GM11168 (cell line): ENCODE measurements around the gene UHMK1.
"Not testable (repeated sequence)": the region's sequence is repeated elsewhere in the genome, so short reads cannot be mapped to it uniquely, and the experiment has no call there.

ENCODE experiments used
- in situ Hi-C: fragments of 300-500 bp; cut with MboI; formaldehyde crosslinking; loops from one replicate; pipeline ENCODE4 v1.12.0; 2022; ENCODE audit warnings: low sequenced_read_pairs; ENCODE audit not compliant: unreplicated experiment

UHMK1 gene, protein sequence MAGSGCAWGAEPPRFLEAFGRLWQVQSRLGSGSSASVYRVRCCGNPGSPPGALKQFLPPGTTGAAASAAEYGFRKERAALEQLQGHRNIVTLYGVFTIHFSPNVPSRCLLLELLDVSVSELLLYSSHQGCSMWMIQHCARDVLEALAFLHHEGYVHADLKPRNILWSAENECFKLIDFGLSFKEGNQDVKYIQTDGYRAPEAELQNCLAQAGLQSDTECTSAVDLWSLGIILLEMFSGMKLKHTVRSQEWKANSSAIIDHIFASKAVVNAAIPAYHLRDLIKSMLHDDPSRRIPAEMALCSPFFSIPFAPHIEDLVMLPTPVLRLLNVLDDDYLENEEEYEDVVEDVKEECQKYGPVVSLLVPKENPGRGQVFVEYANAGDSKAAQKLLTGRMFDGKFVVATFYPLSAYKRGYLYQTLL

DNA sequence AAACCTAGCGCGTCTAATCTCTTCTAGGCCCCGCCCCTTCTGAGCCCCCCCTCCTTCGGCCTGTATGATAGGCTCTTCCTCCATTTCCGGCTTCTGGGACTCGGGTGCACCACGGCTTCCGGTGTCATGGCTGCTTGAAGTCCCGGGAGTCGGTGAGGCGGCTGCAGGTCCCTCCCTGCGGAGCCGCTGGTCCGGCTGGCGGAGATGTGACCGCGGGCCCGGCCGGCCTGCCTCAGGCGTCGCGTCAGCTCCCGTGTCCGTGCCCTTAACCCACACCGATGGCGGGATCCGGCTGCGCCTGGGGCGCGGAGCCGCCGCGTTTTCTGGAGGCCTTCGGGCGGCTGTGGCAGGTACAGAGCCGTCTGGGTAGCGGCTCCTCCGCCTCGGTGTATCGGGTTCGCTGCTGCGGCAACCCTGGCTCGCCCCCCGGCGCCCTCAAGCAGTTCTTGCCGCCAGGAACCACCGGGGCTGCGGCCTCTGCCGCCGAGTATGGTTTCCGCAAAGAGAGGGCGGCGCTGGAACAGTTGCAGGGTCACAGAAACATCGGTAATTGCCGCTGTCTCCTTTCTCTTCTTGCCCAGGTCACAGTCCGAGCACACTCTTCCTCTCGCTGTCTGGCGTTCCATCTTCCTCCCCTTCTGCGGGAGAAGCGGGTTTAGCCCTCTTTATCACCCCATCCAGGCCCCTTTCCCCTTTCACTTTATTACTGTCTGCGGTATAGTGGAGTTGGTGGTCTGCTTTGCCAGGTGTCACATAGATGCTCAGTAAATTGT is at the start of gene UHMK1:
Gene UHMK1, plus strand, starts transcription at position 96 of the 773 bp plus-strand sequence. Its CDS starts 183 bp downstream, at position 279.
- in situ Hi-C loops: no loop called here

DNA sequence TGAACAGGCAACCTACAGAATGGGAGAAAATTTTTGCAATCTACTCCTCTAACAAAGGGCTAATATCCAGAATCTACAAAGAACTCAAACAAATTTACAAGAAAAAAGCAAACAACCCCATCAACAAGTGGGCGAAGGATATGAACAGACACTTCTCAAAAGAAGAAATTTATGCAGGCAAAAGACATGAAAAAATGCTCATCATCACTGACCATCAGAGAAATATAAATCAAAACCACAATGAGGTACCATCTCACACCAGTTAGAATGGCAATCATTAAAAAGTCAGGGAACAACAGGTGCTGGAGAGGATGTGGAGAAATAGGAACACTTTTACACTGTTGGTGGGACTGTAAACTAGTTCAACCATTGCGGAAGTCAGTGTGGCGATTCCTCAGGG is 43.3 kb upstream of the UHMK1 start:
- in situ Hi-C loops: not testable (repeated sequence)

DNA sequence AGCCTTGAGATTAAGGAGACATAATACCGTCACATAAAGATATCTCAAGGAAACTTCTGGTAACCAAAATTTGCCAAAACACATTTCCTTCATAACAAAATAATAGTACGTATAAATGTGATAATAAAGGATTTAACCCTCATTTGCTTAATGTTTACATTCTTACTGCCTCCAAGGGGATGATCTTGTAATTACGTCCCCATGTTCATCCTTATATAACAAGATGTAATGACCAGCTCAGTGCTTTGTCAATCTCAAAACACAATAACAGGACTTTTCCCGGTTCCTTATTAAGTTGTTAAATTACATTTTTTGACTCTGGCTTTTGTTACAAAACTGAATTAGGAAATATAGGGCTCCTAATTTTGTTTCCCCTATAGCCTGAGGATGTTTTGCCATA is 41.3 kb upstream of the UHMK1 start:
- in situ Hi-C loops: no loop called here

DNA sequence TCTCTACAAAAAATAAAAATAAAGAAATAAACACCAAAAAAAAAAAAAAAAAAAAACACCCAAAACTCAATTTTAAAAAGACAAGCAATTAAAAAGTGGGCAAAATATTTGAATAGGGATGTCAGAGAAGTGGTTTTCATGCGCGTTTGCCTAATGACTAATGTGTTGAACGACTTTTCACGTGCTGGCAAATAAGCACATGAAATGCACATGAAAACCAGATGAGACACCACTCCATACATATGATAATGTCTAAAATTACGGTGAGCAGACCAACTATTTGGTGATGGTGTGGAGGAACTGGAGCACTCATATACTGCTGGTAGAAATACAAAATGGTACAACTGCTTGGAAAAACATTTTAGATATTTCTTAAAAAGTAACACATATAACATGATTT is 39.4 kb upstream of the UHMK1 start:
- in situ Hi-C loops: no loop called here

DNA sequence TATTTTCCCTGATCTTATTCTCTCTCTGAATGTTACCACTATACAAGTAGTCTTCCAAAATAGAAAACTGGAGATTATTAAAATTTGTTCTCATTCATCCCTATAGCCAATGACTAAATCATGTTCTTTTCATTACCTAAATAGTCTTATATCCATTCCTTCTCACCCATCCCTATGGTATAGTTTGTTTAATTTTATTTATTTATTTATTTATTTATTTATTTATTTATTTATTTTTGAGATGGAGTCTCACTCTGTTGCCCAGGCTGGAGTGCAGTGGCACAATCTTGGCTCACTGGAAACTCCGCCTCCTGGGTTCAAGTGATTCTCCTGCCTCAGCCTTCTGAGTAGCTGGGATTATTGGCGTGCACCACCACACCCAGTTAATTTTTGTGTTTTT is 35.2 kb upstream of the UHMK1 start:
- in situ Hi-C loops: not testable (repeated sequence)

DNA sequence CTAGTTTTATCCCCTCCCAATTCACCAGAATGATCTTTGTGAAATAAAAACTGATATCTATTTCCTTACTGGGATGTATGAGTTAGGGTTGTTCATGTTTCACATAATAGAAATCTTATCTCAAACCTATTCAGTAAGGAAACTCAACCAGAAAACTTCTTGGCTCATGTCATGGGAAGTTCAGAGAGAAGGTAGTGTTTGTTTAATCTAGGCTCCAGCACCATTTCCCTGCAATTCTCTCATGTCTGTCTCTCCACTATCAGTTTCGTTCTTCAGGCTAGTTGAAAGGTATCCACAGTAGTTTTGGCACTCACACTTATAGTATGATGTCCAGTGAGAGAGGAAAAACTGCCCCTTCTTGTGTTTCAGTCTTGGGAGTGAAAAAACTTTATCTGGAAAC is 34.6 kb upstream of the UHMK1 start:
- in situ Hi-C loops: no loop called here

DNA sequence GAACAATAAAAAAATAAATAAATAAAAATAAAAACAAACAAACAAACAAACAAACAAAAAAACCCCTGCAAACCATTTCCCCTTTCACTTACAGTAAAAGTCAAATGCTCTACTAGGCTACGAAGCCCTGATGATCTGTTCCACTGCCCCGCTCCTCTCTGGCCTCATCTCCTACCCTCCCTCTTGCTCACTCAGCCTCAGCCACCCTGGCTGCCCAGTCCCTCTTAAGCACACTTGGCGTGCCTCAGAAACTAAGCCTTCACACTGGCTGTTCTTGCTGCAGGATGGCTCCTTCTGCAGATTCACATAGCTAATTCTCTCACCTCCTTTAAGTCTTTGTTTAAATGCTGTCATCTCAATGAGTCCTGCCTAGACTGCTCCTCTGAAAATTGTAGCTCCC is 30.8 kb upstream of the UHMK1 start:
- in situ Hi-C loops: no loop called here

DNA sequence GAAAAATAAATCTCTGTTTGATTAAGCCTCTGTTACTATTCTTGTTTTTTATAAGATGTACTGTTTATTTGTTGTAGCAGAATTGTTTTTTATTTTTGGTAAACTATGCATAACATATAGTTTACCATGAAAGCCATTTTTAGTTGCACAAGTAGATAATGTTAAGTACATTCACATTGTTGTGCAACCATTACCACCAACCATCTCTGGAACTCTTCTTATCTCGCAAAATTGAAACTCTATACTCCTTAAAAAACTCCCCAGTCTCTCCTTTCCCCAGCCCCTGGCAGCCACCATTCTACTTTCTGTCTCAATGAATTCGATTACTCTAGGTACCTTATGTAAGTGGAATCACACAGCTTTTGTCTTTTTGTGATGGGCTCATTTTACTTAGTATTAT is 27.4 kb upstream of the UHMK1 start:
- in situ Hi-C loops: no loop called here

DNA sequence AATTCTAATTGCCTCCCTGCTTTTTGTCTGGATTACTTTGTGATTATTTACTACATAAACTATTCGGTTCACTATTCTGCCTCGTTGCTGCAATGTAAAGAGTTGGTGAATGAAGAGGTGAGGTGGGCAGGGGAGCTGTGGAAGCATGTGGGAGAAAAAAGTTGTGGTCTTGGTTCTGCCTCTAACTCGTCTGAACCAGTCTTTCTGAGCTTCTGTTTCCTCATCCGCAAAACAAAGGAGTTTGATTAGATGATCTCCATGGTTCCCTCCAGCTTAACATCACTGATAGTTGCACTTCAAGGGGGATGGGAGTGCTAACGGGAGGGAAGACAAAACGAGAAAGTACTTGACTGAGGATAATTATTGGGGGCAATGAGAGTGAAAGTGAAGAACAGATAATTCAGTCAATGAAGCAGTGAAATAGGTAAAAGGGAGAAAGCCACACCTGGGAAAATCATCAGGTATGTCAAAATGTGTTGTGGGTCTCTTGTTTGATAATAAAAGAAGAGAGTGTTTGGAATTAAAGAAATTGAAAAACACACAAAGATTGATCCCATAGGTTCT is 26.2 kb upstream of the UHMK1 start:
- in situ Hi-C loops: no loop called here

DNA sequence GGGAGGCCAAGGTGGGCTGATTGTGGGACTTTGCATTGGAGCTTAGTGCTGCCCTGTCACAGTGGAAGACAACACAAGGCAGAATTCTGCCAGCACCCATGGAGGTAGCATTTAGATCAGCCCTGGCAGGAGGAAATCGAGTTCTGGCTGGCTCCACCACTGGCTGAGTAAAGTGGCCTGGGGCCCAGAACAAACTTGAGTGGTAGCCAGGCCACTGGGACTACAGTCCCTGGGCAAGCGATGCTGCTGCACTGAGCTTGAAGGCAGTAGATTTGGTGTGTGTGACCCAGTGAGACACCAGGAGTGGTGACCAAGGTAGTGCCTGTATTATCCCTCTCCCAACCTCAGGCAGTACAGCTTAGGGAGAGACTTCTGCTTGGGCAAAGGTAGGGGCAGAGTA is 22.5 kb upstream of the UHMK1 start:
- in situ Hi-C loops: no loop called here

DNA sequence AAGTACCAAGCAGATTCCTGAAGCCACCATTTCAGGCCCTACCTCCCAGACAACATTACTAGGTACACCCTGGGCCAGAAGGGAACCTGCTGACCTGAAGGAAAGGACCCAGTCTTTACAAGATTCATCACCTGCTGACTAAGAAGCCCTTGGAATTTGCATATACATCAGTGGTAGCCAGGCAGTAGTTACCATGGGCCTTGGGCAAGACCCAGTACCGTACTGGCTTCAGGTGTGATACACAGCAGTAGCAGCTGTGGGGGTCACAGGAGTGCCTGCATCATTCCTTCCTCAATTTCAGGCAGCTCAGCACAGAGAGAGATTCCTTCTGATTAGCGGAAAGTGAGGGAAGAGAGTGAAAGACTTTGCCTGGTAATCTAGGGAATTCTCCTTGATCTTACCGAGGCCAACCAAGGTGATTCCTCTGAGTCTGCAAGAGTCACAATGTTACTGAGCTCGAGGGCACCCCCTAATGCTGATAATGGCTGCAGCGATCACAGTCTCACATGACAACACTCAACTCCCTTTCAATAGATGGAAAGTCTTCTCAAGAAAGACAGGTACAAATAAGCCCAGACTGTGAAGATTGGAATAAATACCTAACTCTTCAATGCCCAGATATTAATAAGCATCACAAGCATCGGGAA is 22.0 kb upstream of the UHMK1 start:
- in situ Hi-C loops: no loop called here

DNA sequence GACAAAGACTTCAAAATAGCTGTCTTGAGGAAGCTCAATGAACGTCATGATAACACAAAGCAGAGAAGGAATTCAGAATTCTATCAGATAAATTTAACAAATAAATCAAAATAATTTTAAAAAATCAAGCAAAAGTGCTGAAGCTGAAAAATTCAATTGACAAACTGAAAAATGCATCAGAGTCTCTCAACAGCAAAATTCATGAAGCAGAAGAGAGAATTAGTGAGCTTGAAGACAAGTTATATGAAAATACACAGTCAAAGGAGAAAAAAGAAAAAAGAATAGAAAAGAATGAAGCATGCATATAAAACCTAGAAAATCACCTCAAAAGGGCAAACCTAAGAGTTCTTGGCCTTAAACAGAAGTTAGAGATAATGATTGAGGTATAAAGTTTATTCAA is 21.0 kb upstream of the UHMK1 start:
- in situ Hi-C loops: no loop called here

DNA sequence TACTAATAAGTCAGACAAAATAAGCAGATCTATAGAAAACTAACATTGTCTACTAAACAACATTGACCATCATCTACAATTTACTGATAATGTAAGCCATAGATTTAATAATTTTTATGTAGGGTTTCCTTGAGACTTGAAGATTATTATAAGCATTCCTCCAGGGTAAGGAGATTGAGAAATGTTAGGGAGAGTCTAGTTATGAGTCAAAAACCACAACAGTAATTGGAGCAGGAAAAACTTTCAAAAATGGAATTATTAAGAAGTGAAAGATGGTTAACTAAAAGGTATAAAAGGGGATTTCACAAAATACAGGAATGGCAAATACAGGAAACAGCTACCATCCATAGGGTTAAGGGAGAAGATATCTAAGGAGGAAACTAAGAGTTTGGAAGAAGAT is 12.4 kb upstream of the UHMK1 start:
- in situ Hi-C loops: no loop called here

DNA sequence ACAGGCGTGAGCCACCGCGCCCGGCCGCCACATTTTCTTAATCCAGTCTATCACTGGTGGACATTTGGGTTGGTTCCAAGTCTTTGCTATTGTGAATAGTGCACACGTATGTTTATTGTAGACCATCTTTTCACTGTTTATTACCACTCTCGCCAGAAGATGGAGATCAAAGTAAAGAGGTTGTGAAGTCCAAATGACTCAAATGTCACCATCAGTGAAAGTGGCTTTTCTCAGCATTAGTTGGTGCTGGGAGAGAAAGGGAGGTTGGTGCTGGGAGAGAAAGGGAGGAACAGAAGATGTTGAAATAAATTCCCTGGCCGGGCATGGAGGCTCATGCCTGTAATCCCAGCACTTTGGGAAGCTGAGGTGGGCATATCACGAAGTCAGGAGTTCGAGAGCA is 10.4 kb upstream of the UHMK1 start:
- in situ Hi-C loops: no loop called here

DNA sequence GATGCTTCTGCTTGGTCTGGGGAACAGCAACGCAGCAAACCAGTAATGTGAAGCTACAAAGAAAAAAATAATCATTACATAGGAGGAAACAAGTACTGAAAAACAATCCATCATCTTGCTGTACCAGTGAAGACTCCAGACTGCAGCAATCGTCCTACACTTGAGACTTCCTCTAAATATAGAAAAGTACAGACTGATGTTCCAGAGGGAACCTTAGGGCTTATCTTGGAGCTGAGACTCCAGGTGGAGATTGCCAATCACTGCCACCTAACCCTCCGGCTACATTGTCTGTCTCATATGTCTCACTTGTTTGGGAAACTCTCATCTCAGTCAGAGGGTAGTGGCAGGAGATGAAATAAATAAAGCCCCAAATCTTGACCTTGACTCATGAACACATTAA is 9.4 kb upstream of the UHMK1 start:
- in situ Hi-C loops: no loop called here

DNA sequence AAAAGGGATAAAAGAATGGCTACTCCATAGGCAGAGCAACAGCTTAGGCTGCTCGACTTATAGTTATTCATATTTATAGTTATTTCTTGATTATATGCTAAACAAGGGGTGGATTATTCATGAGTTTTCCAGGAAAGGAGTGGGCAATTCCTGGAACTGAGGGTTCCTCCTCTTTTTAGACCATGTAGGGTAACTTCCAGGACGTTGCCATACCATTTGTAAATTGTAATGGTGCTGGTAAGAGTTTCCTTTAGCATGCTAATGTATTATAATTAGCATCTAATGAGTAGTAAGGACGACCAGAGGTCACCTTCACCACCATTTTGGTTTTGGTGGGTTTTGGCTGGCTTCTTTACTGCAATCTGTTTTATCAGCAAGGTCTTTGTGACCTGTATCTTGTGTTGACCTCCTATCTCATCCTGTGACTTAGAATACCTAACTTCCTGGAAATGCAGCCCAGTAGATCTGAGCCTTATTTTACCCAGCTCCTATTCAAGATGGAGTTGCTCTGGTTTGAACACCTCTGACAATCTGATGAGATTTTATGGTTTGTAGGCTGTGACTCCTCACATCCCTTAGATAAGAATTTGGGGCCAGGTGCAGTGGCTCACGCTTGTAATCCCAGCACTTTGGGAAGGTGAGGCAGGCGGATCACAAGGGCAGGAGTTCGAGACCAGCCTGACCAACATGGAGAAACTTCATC is 1.9 kb upstream of the UHMK1 start:
- in situ Hi-C loops: not testable (repeated sequence)

DNA sequence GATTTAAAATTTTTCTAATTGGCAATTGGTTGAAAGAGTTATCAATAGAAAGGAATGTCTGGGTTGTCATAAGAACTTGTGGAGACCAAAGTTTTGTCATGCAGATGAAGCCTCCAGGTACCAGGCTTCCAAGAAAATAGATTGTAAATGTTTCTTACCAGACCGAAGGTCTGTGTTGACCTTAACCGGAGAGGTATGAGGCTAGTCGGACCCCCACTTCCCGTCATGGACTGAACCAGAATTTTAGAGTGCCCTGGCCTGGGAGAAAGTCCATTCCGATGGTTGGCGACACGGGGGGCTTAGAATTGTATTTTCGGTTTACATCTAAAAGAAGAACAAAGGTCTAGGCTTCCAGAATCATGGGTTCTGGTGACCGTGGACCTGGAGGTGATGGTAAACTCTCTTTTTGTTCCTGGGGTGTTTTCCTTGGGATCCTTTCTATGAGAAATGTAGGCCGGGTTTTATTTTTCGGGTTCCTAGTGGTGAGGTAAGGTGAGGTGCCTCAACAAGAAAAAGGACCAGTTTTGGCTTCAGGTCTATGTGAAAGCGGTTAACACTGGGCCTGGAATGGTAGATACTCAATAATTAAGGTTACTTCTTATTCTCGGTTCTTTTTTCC is 405 bp upstream of the UHMK1 start:
- in situ Hi-C loops: no loop called here

DNA sequence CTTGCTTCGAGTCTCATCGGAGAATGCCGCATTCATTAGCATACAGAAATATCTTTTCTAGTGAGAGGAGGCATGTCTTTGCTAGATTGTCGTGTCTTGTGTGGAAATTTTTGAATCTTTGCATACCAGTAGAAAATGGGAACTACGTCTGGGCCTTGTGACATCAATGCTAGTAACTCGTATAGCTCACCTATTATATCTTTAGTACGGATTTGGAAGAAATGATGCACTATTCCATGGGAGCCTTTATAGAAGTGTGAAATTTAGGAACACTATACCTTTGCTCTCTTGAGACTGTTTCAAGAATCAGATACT is 835 bp downstream of the UHMK1 start:
- in situ Hi-C loops: no loop called here

DNA sequence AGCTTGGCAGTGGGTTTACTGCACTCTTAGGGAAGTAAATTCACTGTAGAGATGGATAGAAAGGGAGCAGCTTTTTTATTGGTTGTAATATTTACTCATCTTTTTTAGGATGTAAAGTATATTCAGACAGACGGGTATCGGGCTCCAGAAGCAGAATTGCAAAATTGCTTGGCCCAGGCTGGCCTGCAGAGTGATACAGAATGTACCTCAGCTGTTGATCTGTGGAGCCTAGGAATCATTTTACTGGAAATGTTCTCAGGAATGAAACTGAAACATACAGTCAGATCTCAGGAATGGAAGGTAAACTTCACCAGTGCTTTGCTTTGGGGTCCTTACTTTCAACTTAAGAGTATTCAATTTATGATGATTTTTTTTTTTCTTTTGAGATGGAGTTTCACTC is 3.2 kb downstream of the UHMK1 start:
- in situ Hi-C loops: no loop called here

DNA sequence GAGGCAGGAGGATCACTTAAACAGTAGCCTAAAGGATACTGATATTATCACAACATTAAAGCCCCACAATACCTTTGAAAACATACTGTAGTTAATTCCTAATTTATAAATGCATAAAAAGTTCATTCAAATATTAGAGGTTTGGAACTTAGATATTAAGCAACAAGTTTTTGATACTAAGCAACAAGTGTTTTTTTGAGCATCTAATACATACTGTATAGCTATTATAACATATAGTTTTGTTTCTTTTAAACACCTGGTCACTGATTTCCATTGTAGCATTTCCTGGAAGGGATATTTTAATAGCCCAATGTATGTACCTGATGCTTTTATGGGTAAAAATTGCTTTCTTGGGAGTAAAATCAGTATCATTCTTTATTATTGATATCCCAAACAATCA is 4.5 kb downstream of the UHMK1 start:
- in situ Hi-C loops: no loop called here
